Muscle layer of colon (tissue), 2 donors: ENCODE results near the gene FMNL2.

ENCODE experiments used
- H3K27ac ChIP-seq: one replicate; pipeline ENCODE4 v1.7.0; 2013; ENCODE audit warnings: low read depth, mild to moderate bottlenecking, low read length, moderate library complexity
- H3K27me3 ChIP-seq, 2 donors: one replicate each; pipeline ENCODE4 v1.7.0; 2013; ENCODE audit warnings: low read length in 2 of 2, mild to moderate bottlenecking in 2 of 2; ENCODE audit not compliant: insufficient read depth in 2 of 2, control insufficient read depth in 1 of 2
- H3K36me3 ChIP-seq: one replicate; pipeline ENCODE4 v1.7.0; 2013; ENCODE audit warnings: mild to moderate bottlenecking, low read length; ENCODE audit not compliant: insufficient read depth
- H3K4me1 ChIP-seq: one replicate; pipeline ENCODE4 v1.7.0; 2013; ENCODE audit warnings: mild to moderate bottlenecking, low read length; ENCODE audit not compliant: insufficient read depth
- H3K4me3 ChIP-seq, 2 donors: one replicate each; pipeline ENCODE4 v1.7.0; 2013; ENCODE audit warnings: low read length in 2 of 2, low read depth in 1 of 2, mild to moderate bottlenecking in 1 of 2, moderate library complexity in 1 of 2
- H3K9ac ChIP-seq: one replicate; pipeline ENCODE4 v1.7.0; 2013; ENCODE audit warnings: low read length
- H3K9me3 ChIP-seq: one replicate; pipeline ENCODE4 v1.7.0; 2013; ENCODE audit warnings: mild to moderate bottlenecking, low read length
- donor health status: abdominal sarcoma.
- donor health status: Adenocarcinoma of cecum.

Gene FMNL2

DNA sequence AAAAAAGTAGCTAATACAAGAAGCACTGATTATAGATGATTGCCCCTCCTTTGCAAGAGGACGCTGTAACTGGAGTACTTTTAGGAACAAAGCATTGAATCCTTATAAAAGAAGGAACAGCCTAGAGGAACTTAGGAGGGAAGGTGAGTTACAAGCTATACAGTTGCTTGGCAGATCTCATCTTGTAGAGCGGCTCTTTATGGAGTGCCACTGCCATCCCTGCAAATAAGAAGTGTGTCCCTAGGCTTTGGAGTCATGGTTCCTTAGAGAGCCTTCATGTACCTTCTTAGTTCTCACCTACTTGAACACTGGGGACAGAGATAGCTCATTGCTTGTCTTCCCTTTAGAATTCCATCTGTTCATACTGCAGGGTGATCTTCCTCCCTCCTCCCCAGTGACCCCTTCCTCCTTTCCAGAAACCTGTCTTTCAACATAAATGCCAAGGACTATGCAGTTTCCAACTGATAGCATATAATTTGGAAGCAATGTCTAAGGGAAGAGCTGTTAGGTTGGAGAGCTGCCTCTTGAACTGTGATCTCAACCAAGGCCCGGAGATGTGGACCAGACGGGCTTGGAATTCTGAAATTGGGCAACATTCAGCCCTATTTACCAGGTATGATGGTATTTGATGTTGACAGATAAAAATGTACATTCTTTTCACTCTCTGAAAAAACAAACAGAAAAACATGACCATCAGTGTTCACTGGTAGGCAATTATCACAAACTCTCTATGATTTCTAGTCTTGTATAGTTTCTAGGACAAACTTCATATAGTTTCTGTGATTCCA is 7.5 kb downstream of the FMNL2 start:
- Histone ChIP-seq H3K27ac (no peak overlapping the region), H3K4me1 (peaks cover 5% of the 10 kb centered on the region), H3K9me3 (no peaks in the 10 kb centered on the region), H3K36me3 (no peaks in the 10 kb centered on the region), H3K9ac (no peak overlapping the region), H3K27me3 (no peaks in the 10 kb centered on the region), H3K4me3 (no peak overlapping the region)

GRCh38 chr2:152343426-152343825 is 8.5 kb downstream of the FMNL2 start:
- no peak overlapping the region for H3K4me3 ChIP-seq
- H3K4me1 ChIP-seq = no peaks in the 10 kb centered on the region
- H3K27me3 ChIP-seq = no peaks in the 10 kb centered on the region
- no peaks in the 10 kb centered on the region for H3K36me3 ChIP-seq
- no peak overlapping the region for H3K9ac ChIP-seq
- H3K9me3 ChIP-seq = no peaks in the 10 kb centered on the region
- no peak overlapping the region for H3K27ac ChIP-seq

GRCh38 chr2:152344579-152345195 is 9.7 kb downstream of the FMNL2 start:
- Histone ChIP-seq H3K4me3 (no peak overlapping the region), H3K9ac (no peak overlapping the region), H3K4me1 (no peaks in the 10 kb centered on the region), H3K9me3 (no peaks in the 10 kb centered on the region), H3K36me3 (no peaks in the 10 kb centered on the region), H3K27ac (no peak overlapping the region), H3K27me3 (no peaks in the 10 kb centered on the region)

GRCh38 chr2:152347076-152347475 is 12.1 kb downstream of the FMNL2 start:
- no peaks in the 10 kb centered on the region for H3K27me3 ChIP-seq
- H3K36me3 ChIP-seq = no peaks in the 10 kb centered on the region
- no peak overlapping the region for H3K9ac ChIP-seq
- H3K4me1 ChIP-seq = no peaks in the 10 kb centered on the region
- H3K27ac ChIP-seq = no peak overlapping the region
- no peak overlapping the region for H3K4me3 ChIP-seq
- no peaks in the 10 kb centered on the region for H3K9me3 ChIP-seq

GRCh38 chr2:152348388-152348787 is 13.4 kb downstream of the FMNL2 start:
- Histone ChIP-seq H3K36me3 (no peaks in the 10 kb centered on the region), H3K9ac (no peak overlapping the region), H3K4me1 (no peaks in the 10 kb centered on the region), H3K9me3 (no peaks in the 10 kb centered on the region), H3K27ac (no peak overlapping the region), H3K4me3 (no peak overlapping the region), H3K27me3 (no peaks in the 10 kb centered on the region)

DNA sequence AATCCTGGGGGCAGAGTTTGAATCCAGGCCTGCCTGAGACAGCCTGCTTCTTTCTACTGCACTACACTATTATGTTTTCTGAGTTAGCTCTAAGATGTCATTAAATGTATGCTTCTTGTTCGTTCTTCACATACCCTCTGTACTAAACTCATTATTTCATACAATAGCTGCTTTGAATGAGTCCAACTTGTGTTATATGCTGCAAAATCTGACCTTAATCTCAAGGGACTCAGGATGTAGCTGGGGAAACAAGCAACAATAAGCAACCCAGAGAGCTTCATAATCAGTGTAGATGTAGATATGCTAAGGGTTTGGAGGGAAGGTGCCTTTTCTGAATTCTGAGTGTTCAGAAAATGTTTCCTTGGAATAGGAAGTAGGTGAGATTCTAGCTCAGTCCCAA is 14.4 kb downstream of the FMNL2 start:
- H3K4me1 ChIP-seq = peaks cover 5% of the 10 kb centered on the region
- H3K27ac ChIP-seq = no peak overlapping the region

DNA sequence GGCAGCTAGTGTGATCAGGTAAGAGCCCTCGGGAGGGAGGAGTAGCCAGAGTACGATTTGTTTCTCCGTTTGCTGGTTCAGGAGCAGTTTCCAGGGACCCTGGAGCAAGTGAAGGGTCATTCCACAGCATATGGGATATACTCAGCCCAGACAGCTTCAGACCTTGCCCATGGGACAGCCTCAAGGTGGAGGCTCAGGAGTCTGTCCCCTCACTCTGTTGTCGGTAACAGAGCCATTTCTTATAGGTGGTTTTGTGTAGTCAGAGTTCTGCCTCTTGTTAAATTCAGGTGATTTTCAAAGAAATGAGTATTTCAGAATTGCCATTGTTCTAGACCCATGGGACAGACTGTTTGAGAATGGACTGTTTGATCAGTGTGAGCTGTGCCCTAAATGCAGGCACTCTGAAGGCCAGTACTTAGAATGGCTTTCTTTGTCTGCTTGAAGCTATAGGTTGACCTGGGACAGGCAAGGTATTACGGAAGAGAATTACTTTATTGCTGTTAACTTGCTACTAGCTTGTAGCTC is 15.2 kb downstream of the FMNL2 start:
- Histone ChIP-seq H3K27me3 (no peaks in the 10 kb centered on the region), H3K4me3 (no peak overlapping the region), H3K36me3 (no peaks in the 10 kb centered on the region), H3K27ac (no peak overlapping the region), H3K4me1 (peaks cover 9% of the 10 kb centered on the region), H3K9me3 (no peaks in the 10 kb centered on the region), H3K9ac (no peak overlapping the region)

More for the DNA sequence above, 14.4 kb downstream of the FMNL2 start:
- no peak overlapping the region for H3K9ac ChIP-seq
- no peaks in the 10 kb centered on the region for H3K27me3 ChIP-seq
- H3K9me3 ChIP-seq = no peaks in the 10 kb centered on the region
- H3K4me3 ChIP-seq = no peak overlapping the region
- H3K36me3 ChIP-seq = no peaks in the 10 kb centered on the region

GRCh38 chr2:152352616-152353015 is 17.6 kb downstream of the FMNL2 start:
- Histone ChIP-seq H3K4me1 (peaks cover 9% of the 10 kb centered on the region), H3K9ac (no peak overlapping the region), H3K27ac (no peak overlapping the region)

DNA sequence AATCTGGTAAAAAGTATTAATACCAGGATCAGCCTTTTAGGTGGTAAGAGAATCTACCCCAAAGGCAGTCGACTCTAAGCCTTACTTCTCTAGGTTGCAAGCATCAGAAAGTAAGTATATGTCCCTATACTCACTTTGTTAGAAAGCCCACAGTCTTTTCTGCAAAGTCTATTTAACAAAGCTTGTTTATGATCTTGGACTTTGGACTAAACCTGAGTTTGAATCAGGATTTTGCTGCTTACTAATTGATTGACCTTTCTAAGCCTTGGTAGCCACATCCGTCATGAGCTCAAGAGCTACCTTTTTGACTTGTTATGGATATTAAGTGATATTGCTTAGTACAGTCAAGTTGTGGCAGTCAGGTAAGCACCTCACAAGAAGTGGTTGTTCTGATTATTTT is 18.4 kb downstream of the FMNL2 start:
- H3K4me1 ChIP-seq = peaks cover 9% of the 10 kb centered on the region
- H3K9me3 ChIP-seq = no peaks in the 10 kb centered on the region
- H3K4me3 ChIP-seq = no peak overlapping the region
- H3K36me3 ChIP-seq = no peaks in the 10 kb centered on the region
- no peak overlapping the region for H3K27ac ChIP-seq
- H3K9ac ChIP-seq = no peak overlapping the region
- H3K27me3 ChIP-seq = no peaks in the 10 kb centered on the region

More at GRCh38 chr2:152352616-152353015, 17.6 kb downstream of the FMNL2 start:
- Histone ChIP-seq H3K27me3 (no peaks in the 10 kb centered on the region), H3K9me3 (no peaks in the 10 kb centered on the region), H3K4me3 (no peak overlapping the region), H3K36me3 (no peaks in the 10 kb centered on the region)

GRCh38 chr2:152354069-152354755 is 19.2 kb downstream of the FMNL2 start:
- H3K27ac ChIP-seq = no peak overlapping the region

DNA sequence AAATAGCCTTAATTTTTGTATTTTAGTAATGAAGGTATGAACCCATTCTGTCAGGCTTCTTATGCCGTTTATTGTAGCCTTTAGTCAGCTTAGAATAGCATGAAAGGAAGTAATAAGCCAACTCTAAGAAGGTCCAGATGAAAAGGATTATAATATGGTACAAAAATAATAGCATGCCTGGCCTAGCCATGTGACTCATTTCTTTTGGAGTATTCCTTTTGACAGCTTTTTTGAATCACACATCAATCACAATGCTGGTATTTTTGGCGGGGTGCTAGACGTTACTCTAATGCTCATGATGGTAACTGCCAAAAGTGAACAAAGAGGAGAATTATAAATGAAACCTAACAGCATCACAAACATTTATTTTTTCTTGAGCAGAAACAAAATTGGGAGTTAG is 19.9 kb downstream of the FMNL2 start:
- Histone ChIP-seq H3K27ac (no peak overlapping the region), H3K4me1 (peaks cover 9% of the 10 kb centered on the region), H3K36me3 (no peaks in the 10 kb centered on the region), H3K9me3 (no peaks in the 10 kb centered on the region), H3K9ac (no peak overlapping the region), H3K4me3 (no peak overlapping the region), H3K27me3 (no peaks in the 10 kb centered on the region)

More at GRCh38 chr2:152354069-152354755, 19.2 kb downstream of the FMNL2 start:
- Histone ChIP-seq H3K9ac (no peak overlapping the region), H3K27me3 (no peaks in the 10 kb centered on the region), H3K4me3 (no peak overlapping the region), H3K36me3 (no peaks in the 10 kb centered on the region), H3K9me3 (no peaks in the 10 kb centered on the region), H3K4me1 (peaks cover 9% of the 10 kb centered on the region)
